Kidney (tissue), 22 donors: ENCODE data around the gene TRMO. TPM values are rescaled to one million over a fixed set of nuclear protein-coding genes. Genes with fewer than 3 reads are reported as not detected.

Experiments used
- DNase-seq, 5 donors: peaks; one replicate each; pipeline ENCODE4 v3.0.0-alpha.2; 2013 to 2020
- FAIRE-seq: peaks from 2 replicates; lab custom pipeline; 2012; peaks lifted over from hg19 to GRCh38; lab: Jason Lieb, UNC
- H3K27ac ChIP-seq, 2 donors: one replicate each; pipeline ENCODE4 v1.7.0; 2013; ENCODE audit warnings: low read depth in 2 of 2, low read length in 2 of 2, inconsistent platforms in 1 of 2
- H3K27me3 ChIP-seq: one replicate; pipeline ENCODE4 v1.7.1; 2013; ENCODE audit warnings: low read length, inconsistent platforms; ENCODE audit not compliant: control insufficient read depth, insufficient read depth
- H3K36me3 ChIP-seq, 3 donors: one replicate each; pipeline versions ENCODE4 v1.7.0 to v1.7.1; 2013; ENCODE audit warnings: low read length in 3 of 3, control low read depth in 1 of 3, inconsistent platforms in 1 of 3; ENCODE audit not compliant: insufficient read depth in 3 of 3, control insufficient read depth in 2 of 3
- H3K4me1 ChIP-seq, 3 donors: one replicate each; pipeline versions ENCODE4 v1.7.0 to v1.7.1; 2013; ENCODE audit warnings: low read length in 3 of 3, inconsistent platforms in 1 of 3, low read depth in 1 of 3; ENCODE audit not compliant: control insufficient read depth in 2 of 3, insufficient read depth in 2 of 3
- H3K4me3 ChIP-seq, 3 donors: one replicate each; pipeline versions ENCODE4 v1.7.0 to v1.8.1; 2013; ENCODE audit warnings: low read length in 3 of 3, control low read depth in 1 of 3, inconsistent platforms in 1 of 3
- H3K9ac ChIP-seq, 3 donors: one replicate each; pipeline versions ENCODE4 v1.7.0 to v1.7.1; 2013; ENCODE audit warnings: low read length in 3 of 3, control low read depth in 1 of 3, inconsistent platforms in 1 of 3
- H3K9me3 ChIP-seq, 3 donors: one replicate each; pipeline versions ENCODE4 v1.7.0 to v1.7.1; 2013; ENCODE audit warnings: low read length in 3 of 3, control low read depth in 1 of 3, inconsistent platforms in 1 of 3; ENCODE audit not compliant: control insufficient read depth in 2 of 3, insufficient read depth in 1 of 3
- CTCF ChIP-seq: IDR thresholded peaks from 3 replicates; pipeline ENCODE4 v1.5.1; 2012; ENCODE audit warnings: mild to moderate bottlenecking, moderate library complexity, borderline replicate concordance; ENCODE audit not compliant: insufficient read depth; ENCODE audit errors: extremely low read depth
- intact Hi-C: fragments of 100-400 bp; cut with DNase I; formaldehyde crosslinking; loops from one replicate; pipeline ENCODE4 v1.11.1; 2022
- long read RNA-seq, 10 donors: library from polyadenylated mRNA in 1 of 10; unstranded in 1 of 10; transcript quantifications; one replicate each; pipeline ENCODE4 v2.0.0 and lab custom pipeline, GENCODE V29; 2021 to 2026
- polyA plus RNA-seq: library from polyadenylated mRNA; stranded (reverse); fragments of 350-450 nt; fragmentation: Illumina TruSeq; extraction: RNeasy Lipid Tissue Mini Kit (QIAGEN cat#74804); gene quantifications from one replicate; pipeline ENCODE4 v1.2.3, GENCODE V29; 2014; ENCODE audit warnings: low read depth, low replicate concordance; ENCODE audit not compliant: insufficient read depth
- total RNA-seq: library from RNA; stranded (reverse); fragmentation: NEBNext Ultra II Directional; extraction: Animal tissue kit (Norgen Biotek cat#: 25700); gene quantifications from one replicate; pipeline ENCODE4 v1.2.1, GENCODE V29; 2021
- donor health status: control.
- donor health status: control.
- donor health status: control.
- donor health status: control.
- donor health status: control.
- donor health status: DM: yes; HTN: yes; CAD: no.
- donor health status: Normal renal cell carcinoma (clear cell type).

The TRMO gene
- total RNA-seq (20.3 TPM), polyA plus RNA-seq (13.1 TPM)
- long read RNA-seq, donor 1, partial matches to known transcripts: 0 of 1 reads
- long read RNA-seq, donor 1, other reads (novel, unspliced or antisense): 0 of 1 reads
- long read RNA-seq, donor 2, partial matches to known transcripts: 0 of 4 reads
- long read RNA-seq, donor 2, other reads (novel, unspliced or antisense): 0 of 4 reads
- long read RNA-seq, donor 3, partial matches to known transcripts: 0 of 5 reads
- long read RNA-seq, donor 3, other reads (novel, unspliced or antisense): 0 of 5 reads
- long read RNA-seq, donor 4, partial matches to known transcripts: 0 of 4 reads
- long read RNA-seq, donor 4, other reads (novel, unspliced or antisense): 0 of 4 reads
- long read RNA-seq, donor 5: 0 reads
- long read RNA-seq, donor 6, partial matches to known transcripts: 0 of 6 reads
- long read RNA-seq, donor 6, other reads (novel, unspliced or antisense): 0 of 6 reads
- long read RNA-seq, donor 7, transcript TRMO-203 (5 exons, 1,647 nt): major isoform, 8 of 15 reads
- long read RNA-seq, donor 7, partial matches to known transcripts: 1 of 15 reads
- long read RNA-seq, donor 7, other reads (novel, unspliced or antisense): 5 of 15 reads
- long read RNA-seq, donor 8, partial matches to known transcripts: 0 of 5 reads
- long read RNA-seq, donor 8, other reads (novel, unspliced or antisense): 0 of 5 reads
- long read RNA-seq, donor 9, partial matches to known transcripts: 0 of 1 reads
- long read RNA-seq, donor 9, other reads (novel, unspliced or antisense): 0 of 1 reads
- long read RNA-seq, donor 10, transcript TRMO-202 (2 exons, 2,971 nt): major isoform, 5 of 855 reads
- long read RNA-seq, donor 10, partial matches to known transcripts: 823 of 855 reads
- long read RNA-seq, donor 10, other reads (novel, unspliced or antisense): 26 of 855 reads

GRCh38 chr9:97921959-97922724 is at the start of gene TRMO:
Gene TRMO (minus strand): TSS chr9:97922500. CDS start chr9:97922493, 7 bp downstream.
- no peak for FAIRE-seq
- intact Hi-C loops: loop anchor here (10.0 kb wide), 1 partner anchor 113 kb away; no protein-coding TSS in a partner anchor
- H3K27me3 ChIP-seq: peaks cover 3% of the 10 kb centered on the region
- peak within 1 kb of the TSS; percentile 100 for H3K27ac ChIP-seq
- peak; percentile 98 to 99 (median 99) for DNase-seq
- H3K36me3 ChIP-seq: no peaks in the 10 kb centered on the region
- H3K4me3 ChIP-seq: peak within 1 kb of the TSS; percentile 86 to 97 (median 95)
- no peaks in the 10 kb centered on the region for H3K9me3 ChIP-seq
- peaks cover 0 to 3% (median 2%) of the 10 kb centered on the region in 3 donors for H3K4me1 ChIP-seq
- H3K9ac ChIP-seq: peak within 1 kb of the TSS; percentile 90 to 99 (median 98)
- peak; percentile 66 for TF ChIP-seq CTCF

GRCh38 chr9:97970165-97970564 is 47.9 kb upstream of the TRMO start:
- H3K27ac ChIP-seq: no peak overlapping the region
- FAIRE-seq (no peak), DNase-seq (no peak)
- H3K36me3 ChIP-seq: no peaks in the 10 kb centered on the region
- H3K4me1 ChIP-seq: no peaks in the 10 kb centered on the region
- no peak overlapping the region for H3K9ac ChIP-seq
- no peak overlapping the region for H3K4me3 ChIP-seq
- H3K27me3 ChIP-seq: no peaks in the 10 kb centered on the region
- intact Hi-C loops: no loop called here
- H3K9me3 ChIP-seq: no peaks in the 10 kb centered on the region
- TF ChIP-seq CTCF: no peak

GRCh38 chr9:97969014-97969413 is 46.7 kb upstream of the TRMO start:
- Histone ChIP-seq H3K4me3 (no peak overlapping the region), H3K36me3 (no peaks in the 10 kb centered on the region), H3K9me3 (no peaks in the 10 kb centered on the region), H3K27ac (no peak overlapping the region), H3K9ac (no peak overlapping the region), H3K27me3 (no peaks in the 10 kb centered on the region), H3K4me1 (no peaks in the 10 kb centered on the region)
- DNase-seq (no peak), FAIRE-seq (no peak)
- intact Hi-C loops: no loop called here
- no peak for TF ChIP-seq CTCF
